Astrocyte of the spinal cord (primary cell): Measurements from ENCODE around the gene COPE.

Experiments used
- DNase-seq: peaks from one replicate; pipeline ENCODE4 v3.0.0; 2011; ENCODE audit warnings: low read depth, low spot score
- H3K4me3 ChIP-seq: 2 replicates; pipeline ENCODE4 v1.5.1; 2011; ENCODE audit warnings: low read depth, mild to moderate bottlenecking, low read length, moderate library complexity
- CTCF ChIP-seq: IDR thresholded peaks from 2 replicates; pipeline ENCODE4 v1.5.1; 2012; ENCODE audit warnings: low read depth, mild to moderate bottlenecking, low read length, inconsistent platforms
- in situ Hi-C: cut with HindIII; loops from 2 replicates; pipeline ENCODE4 v1.10.0; 2017; ENCODE audit warnings: low sequenced_read_pairs

The COPE gene

GRCh38 chr19:18866800-18867123 is 52.4 kb downstream of the COPE start:
- DNase-seq, result no peak
- in situ Hi-C loops, result no loop called here
- H3K4me3 ChIP-seq, result no peak overlapping the region
- TF ChIP-seq CTCF, result no peak

GRCh38 chr19:18865973-18866799 is 53.0 kb downstream of the COPE start:
- peak; percentile 48 for DNase-seq
- in situ Hi-C loops, result no loop called here
- no peak overlapping the region for H3K4me3 ChIP-seq
- TF ChIP-seq CTCF, result peak; percentile 92

GRCh38 chr19:18865106-18865972 is 53.8 kb downstream of the COPE start:
- no peak overlapping the region for H3K4me3 ChIP-seq
- in situ Hi-C loops, result no loop called here
- DNase-seq, result no peak
- TF ChIP-seq CTCF, result no peak

DNA sequence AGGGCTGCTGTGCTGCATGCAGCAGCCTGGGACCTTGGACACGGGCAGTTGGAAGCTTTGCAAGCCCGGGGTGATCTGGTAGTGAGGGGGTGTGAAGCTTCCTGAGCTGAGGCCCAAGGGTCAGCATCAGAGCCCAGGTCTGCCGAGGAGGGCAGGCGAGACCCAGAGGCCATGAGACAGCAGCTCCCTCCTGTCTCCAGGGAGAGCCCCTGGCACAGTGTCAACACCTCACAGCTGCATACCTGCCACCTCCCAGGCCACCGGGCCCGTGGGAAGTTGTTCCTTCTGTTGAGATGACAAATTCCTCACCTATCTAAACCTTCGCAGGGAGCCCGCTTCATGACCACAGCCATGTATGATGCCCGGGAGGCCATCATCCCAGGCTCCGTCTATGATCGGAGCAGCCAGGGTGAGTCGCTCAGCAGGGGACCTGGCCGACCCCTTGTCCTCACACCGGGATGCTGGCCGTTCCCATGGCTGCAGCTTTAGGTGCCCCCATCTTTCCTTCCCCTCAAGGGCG is 55.3 kb downstream of the COPE start:
- in situ Hi-C loops, result no loop called here
- TF ChIP-seq CTCF, result no peak
- H3K4me3 ChIP-seq, result no peak overlapping the region
- no peak for DNase-seq

GRCh38 chr19:18862976-18863842 is 56.0 kb downstream of the COPE start:
- no peak for TF ChIP-seq CTCF
- in situ Hi-C loops, result no loop called here
- no peak overlapping the region for H3K4me3 ChIP-seq
- no peak for DNase-seq

DNA sequence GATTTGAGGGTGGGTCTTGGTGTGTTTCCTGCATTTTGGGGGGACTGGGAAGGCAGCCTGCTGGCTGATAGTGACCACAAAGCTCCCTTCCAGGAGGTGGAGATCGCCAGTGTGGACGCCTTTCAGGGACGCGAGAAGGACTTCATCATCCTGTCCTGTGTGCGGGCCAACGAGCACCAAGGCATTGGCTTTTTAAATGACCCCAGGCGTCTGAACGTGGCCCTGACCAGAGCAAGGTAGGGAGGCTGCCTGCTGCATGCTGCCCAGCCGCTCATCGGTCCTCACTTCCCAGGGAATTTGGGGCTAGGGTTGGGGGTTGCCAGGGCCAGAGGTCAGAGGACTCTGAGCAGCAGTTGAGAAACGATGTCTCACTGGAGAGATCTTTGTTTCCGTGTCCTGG is 57.3 kb downstream of the COPE start:
- in situ Hi-C loops, result no loop called here
- H3K4me3 ChIP-seq, result no peak overlapping the region
- no peak for TF ChIP-seq CTCF
- no peak for DNase-seq
